ENCODE results near the gene DRC1.

Gene DRC1

DNA sequence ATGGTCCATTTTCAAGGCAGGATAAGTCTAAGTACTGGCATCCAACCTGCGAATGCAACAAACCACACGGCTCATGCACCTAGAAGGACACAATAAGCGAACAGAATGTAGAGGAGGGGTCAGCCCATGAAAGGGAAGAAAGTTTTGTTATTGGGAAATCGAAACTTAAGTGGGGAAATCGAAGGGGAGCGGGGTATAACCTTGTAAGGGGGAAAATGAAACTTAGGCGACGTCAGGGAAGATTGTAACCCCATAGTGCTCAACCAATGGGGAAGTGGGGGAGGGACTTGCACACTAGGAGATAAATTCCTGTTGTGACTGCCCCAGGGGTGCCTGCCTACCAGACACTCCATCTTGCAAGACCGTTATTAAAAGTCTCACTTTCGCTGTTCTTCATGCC lies 91.8 kb downstream of the DRC1 start:
- no peak for DNase-seq (ENCODE audit: low spot score)

DNA sequence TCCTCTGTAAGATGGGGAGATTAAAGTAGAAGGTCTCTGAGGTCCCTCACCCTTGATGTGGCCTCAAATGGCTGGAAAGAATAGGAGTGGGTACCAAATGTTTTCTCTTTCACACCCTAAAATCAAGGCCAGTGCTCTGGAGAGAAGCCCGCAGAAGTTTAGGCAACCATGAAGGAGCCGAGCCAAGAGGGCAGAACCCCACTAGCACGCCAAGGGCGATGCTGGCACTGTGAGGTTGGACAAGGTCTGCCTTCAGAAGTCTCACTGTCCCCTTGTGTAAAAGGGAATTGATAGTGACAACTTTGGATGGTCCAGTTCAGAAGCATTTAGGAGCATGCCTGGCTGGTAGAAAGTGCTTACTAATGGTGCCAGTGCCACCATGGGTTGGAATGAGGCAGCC lies 92.5 kb downstream of the DRC1 start:
- no peak for DNase-seq (ENCODE audit: low spot score)

DNA sequence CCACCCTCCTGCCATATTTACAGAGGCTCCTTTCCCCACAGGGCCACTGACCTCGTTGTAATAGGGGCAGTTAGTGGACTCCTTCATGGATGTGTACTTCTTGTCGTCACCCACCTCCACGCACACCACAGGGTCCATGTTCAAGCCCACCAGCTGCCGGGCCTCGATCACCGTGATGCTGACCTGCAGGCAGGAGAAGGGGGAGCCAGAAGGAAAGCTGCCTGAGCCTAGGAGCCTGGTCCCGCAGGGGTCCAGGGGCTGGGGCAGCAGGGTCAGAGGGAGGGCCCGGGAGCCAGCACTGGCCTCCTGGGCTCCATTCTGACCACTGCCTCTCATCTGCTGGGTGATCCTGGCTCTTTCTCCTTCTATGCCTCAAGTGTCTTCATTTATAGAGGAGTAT lies 93.2 kb downstream of the DRC1 start:
- no peak for DNase-seq (ENCODE audit: low spot score)

DNA sequence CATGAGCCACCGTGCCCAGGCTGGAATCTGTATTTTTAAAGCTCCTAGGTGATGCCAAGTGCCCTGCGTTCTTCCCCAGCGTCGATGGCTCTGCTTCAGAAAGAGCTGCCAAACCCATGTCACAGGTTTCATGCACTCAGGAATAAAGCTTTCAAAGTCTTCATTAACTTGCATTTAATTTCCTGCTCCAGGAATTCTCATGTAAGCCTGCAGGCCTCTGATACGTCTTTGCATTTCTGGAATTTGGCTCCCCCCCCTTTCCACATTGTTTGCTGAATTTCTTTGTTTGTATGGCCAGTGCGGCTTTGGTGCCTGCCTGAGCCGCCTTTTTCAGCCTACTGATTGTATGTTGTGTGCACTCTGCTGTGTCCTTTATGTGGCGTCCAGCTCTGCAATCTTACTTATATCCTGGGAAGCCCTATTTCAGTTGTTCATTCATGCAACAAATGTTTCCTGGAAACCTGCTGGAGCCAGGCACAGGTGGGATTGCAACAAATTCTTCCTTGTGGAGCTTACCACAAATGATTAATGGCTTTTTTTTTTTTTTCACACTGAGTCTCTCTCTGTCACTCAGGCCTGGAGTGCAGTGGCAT lies 94.1 kb downstream of the DRC1 start:
- DNase-seq (ENCODE audit: low spot score) = no peak

DNA sequence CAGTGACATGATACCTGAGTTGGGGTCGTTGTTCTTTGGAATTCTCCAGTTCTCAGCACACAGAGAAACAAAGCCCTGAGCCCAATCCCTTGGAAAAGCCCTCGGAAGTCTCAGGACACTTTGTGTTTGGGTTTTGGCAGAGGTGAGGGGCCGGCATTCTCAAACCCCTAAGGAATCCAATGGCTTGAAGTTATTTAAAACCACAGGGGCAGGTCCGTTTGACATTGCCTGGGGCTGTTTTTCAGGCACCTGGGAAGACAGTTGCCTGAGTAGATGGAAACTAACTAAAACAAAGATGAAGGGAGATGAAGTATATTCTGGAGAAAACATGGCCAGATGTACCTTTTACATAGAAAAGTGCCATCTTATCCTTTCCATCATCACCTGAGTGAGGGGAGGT lies 98.7 kb downstream of the DRC1 start:
- no peak for DNase-seq (ENCODE audit: low spot score)

DNA sequence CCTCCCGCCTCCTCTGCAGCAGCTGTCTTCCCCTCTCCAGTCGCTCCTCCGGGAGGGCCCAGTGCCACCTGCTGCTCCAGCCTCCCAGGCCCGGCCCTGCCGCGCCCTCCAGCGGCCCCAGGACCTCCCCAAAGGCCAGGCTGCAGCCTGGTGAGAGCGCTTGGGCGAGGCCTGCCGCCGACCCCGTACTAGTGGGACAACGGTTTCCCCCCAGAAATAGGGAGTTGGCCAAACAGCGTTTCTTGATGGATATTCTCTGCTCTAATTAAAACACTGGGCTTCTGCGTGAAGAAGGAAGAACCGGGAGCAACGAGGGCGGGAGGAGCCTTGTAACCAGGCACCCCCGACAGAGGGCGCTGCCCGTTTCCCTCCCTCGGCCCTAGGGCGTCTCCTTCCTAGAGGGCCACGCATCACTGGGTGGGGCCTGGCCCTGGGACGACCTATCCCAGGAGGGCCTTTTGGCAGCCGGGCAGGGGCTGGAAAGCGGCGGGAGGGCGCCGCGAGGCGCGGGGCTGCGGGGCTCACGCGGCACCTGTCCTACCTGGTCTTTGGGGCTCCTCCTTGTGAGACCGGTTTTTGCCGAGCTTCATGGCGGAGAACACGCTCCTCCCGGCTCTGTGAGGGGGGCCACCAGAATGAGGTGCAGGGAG lies 101.6 kb downstream of the DRC1 start:
- DNase-seq (ENCODE audit: low spot score) = peak; percentile 65

DNA sequence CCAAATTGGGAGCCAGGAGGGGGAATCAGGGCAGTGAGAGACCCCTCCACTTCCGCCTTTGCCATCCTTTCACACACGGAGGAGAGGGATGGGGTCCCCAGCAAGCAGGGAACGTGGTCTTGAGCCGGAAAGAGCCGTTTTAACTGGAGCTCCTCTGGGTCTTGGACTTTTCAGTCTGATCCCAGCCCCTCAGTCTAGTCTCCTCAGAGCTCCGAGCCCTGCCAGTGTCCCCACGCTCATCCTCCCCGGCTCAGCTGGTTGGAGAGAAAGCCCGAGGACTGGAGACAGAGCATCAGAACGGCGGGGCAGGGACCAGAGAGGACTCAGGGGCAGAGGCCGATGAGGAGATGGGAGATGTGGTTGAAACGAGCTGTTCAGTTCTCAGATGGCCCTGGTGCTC lies 102.3 kb downstream of the DRC1 start:
- DNase-seq (ENCODE audit: low spot score) = no peak

DNA sequence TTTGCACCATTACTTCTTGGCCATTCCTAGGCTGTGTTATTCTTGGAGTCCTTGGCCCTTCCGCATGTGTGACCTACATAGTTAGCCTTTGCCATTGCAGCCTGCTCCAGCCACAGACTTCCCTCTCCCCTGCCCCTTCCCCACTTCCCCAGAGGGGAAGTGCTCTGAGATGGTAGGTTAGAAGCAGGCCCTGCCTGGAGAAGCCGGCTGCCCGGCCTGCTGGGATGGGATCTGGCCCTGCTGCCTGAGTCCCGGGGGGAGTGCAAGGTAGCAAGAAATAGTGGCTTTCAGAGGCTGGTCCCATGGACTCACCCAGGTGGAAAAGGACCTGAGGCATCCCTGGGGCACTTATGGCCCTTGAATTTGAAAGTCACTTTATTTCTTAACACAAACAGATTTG lies 104.6 kb downstream of the DRC1 start:
- no peak for DNase-seq (ENCODE audit: low spot score)

Measured in NAMALWA (cell line).